GM19239 (cell line): ENCODE data around the gene FCHSD1.

Experiments used
- DNase-seq: peaks from one replicate; pipeline ENCODE4 v3.0.0; 2011; ENCODE audit warnings: low spot score; ENCODE audit not compliant: insufficient read length
- FAIRE-seq: peaks from 2 replicates; lab custom pipeline; 2011; peaks lifted over from hg19 to GRCh38; lab: Jason Lieb, UNC

The FCHSD1 gene

GRCh38 chr5:141647242-141647641 lies 4.0 kb downstream of the FCHSD1 start:
- FAIRE-seq, result no peak
- DNase-seq, result no peak

- FAIRE-seq, result no peak
- no peak for DNase-seq
Measured at GRCh38 chr5:141646026-141646425, 5.2 kb downstream of the FCHSD1 start.

GRCh38 chr5:141641634-141642267 lies 9.5 kb downstream of the FCHSD1 start:
- DNase-seq (no peak), FAIRE-seq (peak; percentile 81)

- no peak for FAIRE-seq
Measured at GRCh38 chr5:141640698-141641097, 10.5 kb downstream of the FCHSD1 start.

GRCh38 chr5:141640051-141640415 lies 11.2 kb downstream of the FCHSD1 start:
- FAIRE-seq, result no peak
- no peak for DNase-seq

More at GRCh38 chr5:141640698-141641097, 10.5 kb downstream of the FCHSD1 start:
- DNase-seq, result no peak

GRCh38 chr5:141639357-141640050 lies 11.7 kb downstream of the FCHSD1 start:
- no peak for DNase-seq
- FAIRE-seq, result no peak

- no peak for DNase-seq
- FAIRE-seq, result no peak
Measured at GRCh38 chr5:141638771-141639170, 12.4 kb downstream of the FCHSD1 start.

GRCh38 chr5:141637767-141638419 lies 13.3 kb downstream of the FCHSD1 start:
- peak; percentile 32 for DNase-seq
- FAIRE-seq, result peak; percentile 87

- no peak for DNase-seq
- FAIRE-seq, result no peak
Measured at GRCh38 chr5:141637123-141637766, 14.0 kb downstream of the FCHSD1 start.

- FAIRE-seq (peak; percentile 79), DNase-seq (peak; percentile 84)
Measured at GRCh38 chr5:141636413-141637122, 14.7 kb downstream of the FCHSD1 start, which contains the start of the genes HDAC3 and RELL2. TSS of gene HDAC3 (minus strand) at chr5:141636849. CDS start at chr5:141636790, 59 bp downstream. TSS of gene RELL2 (plus strand) at chr5:141636997. CDS start at chr5:141638226, 1,229 bp downstream.

- FAIRE-seq, result no peak
Measured at GRCh38 chr5:141636106-141636412, 15.2 kb downstream of the FCHSD1 start.

GRCh38 chr5:141635646-141636045 lies 15.6 kb downstream of the FCHSD1 start:
- no peak for FAIRE-seq

More at GRCh38 chr5:141636106-141636412, 15.2 kb downstream of the FCHSD1 start:
- DNase-seq, result no peak

GRCh38 chr5:141634720-141635119 lies 16.5 kb downstream of the FCHSD1 start:
- no peak for FAIRE-seq
- no peak for DNase-seq

More at GRCh38 chr5:141635646-141636045, 15.6 kb downstream of the FCHSD1 start:
- DNase-seq, result no peak

GRCh38 chr5:141633871-141634561 lies 17.2 kb downstream of the FCHSD1 start:
- DNase-seq (peak; percentile 52), FAIRE-seq (peak; percentile 78)

- FAIRE-seq (no peak), DNase-seq (no peak)
Measured at GRCh38 chr5:141632650-141633049, 18.6 kb downstream of the FCHSD1 start.

- no peak for DNase-seq
- no peak for FAIRE-seq
Measured at GRCh38 chr5:141630570-141631140, 20.6 kb downstream of the FCHSD1 start.

GRCh38 chr5:141628175-141628788 lies 22.9 kb downstream of the FCHSD1 start:
- no peak for FAIRE-seq

GRCh38 chr5:141623611-141624010 lies 27.6 kb downstream of the FCHSD1 start:
- DNase-seq (no peak), FAIRE-seq (no peak)

More at GRCh38 chr5:141628175-141628788, 22.9 kb downstream of the FCHSD1 start:
- DNase-seq, result no peak

- FAIRE-seq (peak; percentile 82), DNase-seq (no peak)
Measured at GRCh38 chr5:141623186-141623585, 28.0 kb downstream of the FCHSD1 start.
